Activated CD4-positive, alpha-beta T cell treated with anti-CD3 and anti-CD28 coated beads, Interleukin-2, amount 10 ng/mL, durations not matched to agents 7 days and 5 days (primary cell): ENCODE measurements around the gene ZNF511. TPM values are rescaled to one million over a fixed set of nuclear protein-coding genes. Genes with fewer than 3 reads are reported as not detected.

Source experiments
- CTCF ChIA-PET: fragments of 350-600 bp; sonication (Branson Sonifier 250); formaldehyde crosslinking; loops from one replicate; lab custom pipeline; 2021; ENCODE audit warnings: antibody characterized with exemption; lab: Charles Lee
- POLR2A ChIA-PET: fragments of 350-600 bp; sonication (Branson Sonifier 250); formaldehyde crosslinking; loops from one replicate; lab custom pipeline; 2021; ENCODE audit warnings: antibody characterized with exemption; lab: Charles Lee
- DNase-seq: peaks from one replicate; pipeline ENCODE4 v3.0.0-alpha.2; 2020
- H3K27ac Mint-ChIP-seq: one replicate; pipeline ENCODE4 v1.8.0; 2021; ENCODE audit warnings: mild to moderate bottlenecking, moderate library complexity, mixed read lengths
- H3K27me3 Mint-ChIP-seq: one replicate; pipeline ENCODE4 v1.8.0; 2021; ENCODE audit warnings: mixed read lengths
- H3K36me3 Mint-ChIP-seq: one replicate; pipeline ENCODE4 v1.8.0; 2021; ENCODE audit warnings: low read depth, mixed read lengths
- H3K4me1 Mint-ChIP-seq: one replicate; pipeline ENCODE4 v1.8.0; 2021; ENCODE audit warnings: mixed read lengths
- H3K4me3 Mint-ChIP-seq: one replicate; pipeline ENCODE4 v1.8.0; 2021; ENCODE audit warnings: mild to moderate bottlenecking, moderate library complexity, mixed read lengths
- H3K9me3 Mint-ChIP-seq: one replicate; pipeline ENCODE4 v1.8.0; 2021; ENCODE audit warnings: mixed read lengths
- total RNA-seq, 2 experiments: library from RNA; stranded (reverse); gene quantifications; one replicate each; pipeline ENCODE4 v1.2.3, GENCODE V29; 2021

Gene ZNF511
- total RNA-seq, 2 experiments from 2014 or later: 54.5 to 59.7 TPM

- CTCF ChIA-PET: no interaction called here
- no peak overlapping the region for H3K27ac Mint-ChIP-seq
- POLR2A ChIA-PET: no interaction called here
- no peak for DNase-seq
- no peaks in the 10 kb centered on the region for H3K9me3 Mint-ChIP-seq
- H3K27me3 Mint-ChIP-seq: peaks cover 33% of the 10 kb centered on the region
- no peak overlapping the region for H3K4me3 Mint-ChIP-seq
- H3K4me1 Mint-ChIP-seq: peaks cover 3% of the 10 kb centered on the region
- H3K36me3 Mint-ChIP-seq: no peaks in the 10 kb centered on the region
Measured at GRCh38 chr10:133337370-133337725, 28.6 kb downstream of the ZNF511 start.

GRCh38 chr10:133338080-133339071, 29.7 kb downstream of the ZNF511 start:
- H3K4me3 Mint-ChIP-seq: no peak overlapping the region
- peaks cover 4% of the 10 kb centered on the region for H3K4me1 Mint-ChIP-seq
- no peak overlapping the region for H3K27ac Mint-ChIP-seq
- CTCF ChIA-PET: no interaction called here
- no peak for DNase-seq
- H3K36me3 Mint-ChIP-seq: no peaks in the 10 kb centered on the region
- H3K27me3 Mint-ChIP-seq: peaks cover 32% of the 10 kb centered on the region
- no peaks in the 10 kb centered on the region for H3K9me3 Mint-ChIP-seq
- POLR2A ChIA-PET: no interaction called here

GRCh38 chr10:133339708-133340380, 31.1 kb downstream of the ZNF511 start:
- ChIA-PET CTCF (no interaction called here), POLR2A (no interaction called here)
- peaks cover 4% of the 10 kb centered on the region for H3K4me1 Mint-ChIP-seq
- H3K9me3 Mint-ChIP-seq: no peaks in the 10 kb centered on the region
- DNase-seq: no peak
- H3K36me3 Mint-ChIP-seq: no peaks in the 10 kb centered on the region
- H3K27me3 Mint-ChIP-seq: peaks cover 26% of the 10 kb centered on the region
- H3K27ac Mint-ChIP-seq: no peak overlapping the region
- no peak overlapping the region for H3K4me3 Mint-ChIP-seq

GRCh38 chr10:133341983-133342382, 33.3 kb downstream of the ZNF511 start:
- Mint-ChIP-seq H3K4me3 (no peak overlapping the region), H3K27ac (no peak overlapping the region), H3K36me3 (no peaks in the 10 kb centered on the region), H3K9me3 (no peaks in the 10 kb centered on the region), H3K4me1 (peaks cover 3% of the 10 kb centered on the region), H3K27me3 (peaks cover 26% of the 10 kb centered on the region)
- CTCF ChIA-PET: interaction anchor here (1.4 kb wide), 1 partner anchor 12 kb away, joined by 6 read pairs; no protein-coding TSS in a partner anchor
- DNase-seq: no peak
- POLR2A ChIA-PET: no interaction called here

- CTCF ChIA-PET: no interaction called here
Measured at GRCh38 chr10:133342942-133343341, 34.2 kb downstream of the ZNF511 start.

GRCh38 chr10:133343558-133343957, 34.8 kb downstream of the ZNF511 start:
- CTCF ChIA-PET: interaction anchor here (1.6 kb wide), 1 partner anchor 14 kb away, joined by 3 read pairs; no protein-coding TSS in a partner anchor
- Mint-ChIP-seq H3K9me3 (no peaks in the 10 kb centered on the region), H3K27ac (no peak overlapping the region), H3K36me3 (no peaks in the 10 kb centered on the region), H3K4me1 (peaks cover 3% of the 10 kb centered on the region), H3K4me3 (no peak overlapping the region), H3K27me3 (peaks cover 26% of the 10 kb centered on the region)
- no peak for DNase-seq
- POLR2A ChIA-PET: no interaction called here

More at GRCh38 chr10:133342942-133343341, 34.2 kb downstream of the ZNF511 start:
- Mint-ChIP-seq H3K36me3 (no peaks in the 10 kb centered on the region), H3K4me3 (no peak overlapping the region), H3K4me1 (peaks cover 3% of the 10 kb centered on the region), H3K27ac (no peak overlapping the region), H3K27me3 (peaks cover 26% of the 10 kb centered on the region), H3K9me3 (no peaks in the 10 kb centered on the region)
- POLR2A ChIA-PET: no interaction called here
- DNase-seq: no peak

GRCh38 chr10:133344236-133344635, 35.5 kb downstream of the ZNF511 start:
- Mint-ChIP-seq H3K4me3 (no peak overlapping the region), H3K9me3 (no peaks in the 10 kb centered on the region), H3K36me3 (no peaks in the 10 kb centered on the region), H3K4me1 (peaks cover 5% of the 10 kb centered on the region), H3K27me3 (peaks cover 28% of the 10 kb centered on the region), H3K27ac (no peak overlapping the region)
- ChIA-PET CTCF (interaction anchor here (1.6 kb wide), 1 partner anchor 14 kb away, joined by 3 read pairs; no protein-coding TSS in a partner anchor), POLR2A (no interaction called here)
- DNase-seq: no peak

- CTCF ChIA-PET: interaction anchor here (3.9 kb wide), 1 partner anchor 17 kb away, joined by 19 read pairs; no protein-coding TSS in a partner anchor
- no peaks in the 10 kb centered on the region for H3K9me3 Mint-ChIP-seq
- no peak overlapping the region for H3K27ac Mint-ChIP-seq
- no peaks in the 10 kb centered on the region for H3K36me3 Mint-ChIP-seq
- no peak overlapping the region for H3K4me3 Mint-ChIP-seq
- POLR2A ChIA-PET: no interaction called here
- H3K27me3 Mint-ChIP-seq: peaks cover 24% of the 10 kb centered on the region
- H3K4me1 Mint-ChIP-seq: peaks cover 6% of the 10 kb centered on the region
- no peak for DNase-seq
Measured at GRCh38 chr10:133346413-133346812, 37.7 kb downstream of the ZNF511 start.

- Mint-ChIP-seq H3K4me3 (no peak overlapping the region), H3K9me3 (no peaks in the 10 kb centered on the region), H3K36me3 (no peaks in the 10 kb centered on the region), H3K27me3 (peaks cover 16% of the 10 kb centered on the region), H3K27ac (no peak overlapping the region), H3K4me1 (peaks cover 6% of the 10 kb centered on the region)
- CTCF ChIA-PET: interaction anchor here (0.7 to 3.9 kb wide), 2 partner anchors 19 to 71 kb away, joined by 3 to 19 read pairs; no protein-coding TSS in a partner anchor
- DNase-seq: no peak
- POLR2A ChIA-PET: no interaction called here
Measured at GRCh38 chr10:133347710-133348517, 39.2 kb downstream of the ZNF511 start.

GRCh38 chr10:133349160-133349568, 40.5 kb downstream of the ZNF511 start:
- peaks cover 10% of the 10 kb centered on the region for H3K27me3 Mint-ChIP-seq
- DNase-seq: no peak
- H3K27ac Mint-ChIP-seq: no peak overlapping the region
- H3K4me1 Mint-ChIP-seq: peaks cover 2% of the 10 kb centered on the region
- ChIA-PET CTCF (no interaction called here), POLR2A (no interaction called here)
- no peak overlapping the region for H3K4me3 Mint-ChIP-seq
- H3K9me3 Mint-ChIP-seq: no peaks in the 10 kb centered on the region
- no peaks in the 10 kb centered on the region for H3K36me3 Mint-ChIP-seq

GRCh38 chr10:133349577-133350011, 40.9 kb downstream of the ZNF511 start:
- Mint-ChIP-seq H3K4me3 (no peak overlapping the region), H3K27me3 (peaks cover 10% of the 10 kb centered on the region), H3K9me3 (no peaks in the 10 kb centered on the region), H3K4me1 (peaks cover 2% of the 10 kb centered on the region), H3K27ac (no peak overlapping the region), H3K36me3 (no peaks in the 10 kb centered on the region)
- CTCF ChIA-PET: no interaction called here
- POLR2A ChIA-PET: no interaction called here
- no peak for DNase-seq

- ChIA-PET CTCF (no interaction called here), POLR2A (no interaction called here)
- no peaks in the 10 kb centered on the region for H3K36me3 Mint-ChIP-seq
- no peak overlapping the region for H3K27ac Mint-ChIP-seq
- H3K4me1 Mint-ChIP-seq: peaks cover 2% of the 10 kb centered on the region
- no peak for DNase-seq
- H3K4me3 Mint-ChIP-seq: no peak overlapping the region
- H3K9me3 Mint-ChIP-seq: no peaks in the 10 kb centered on the region
- peaks cover 5% of the 10 kb centered on the region for H3K27me3 Mint-ChIP-seq
Measured at GRCh38 chr10:133350283-133350949, 41.7 kb downstream of the ZNF511 start.
